Vagina (tissue), 2 donors: ENCODE results near the gene KCNK1. TPM values are rescaled to one million over a fixed set of nuclear protein-coding genes. Genes with fewer than 3 reads are reported as not detected.

Experiments
- DNase-seq, 2 donors: peaks; one replicate each; pipeline ENCODE4 v3.0.0-alpha.2; 2017; ENCODE audit errors: extremely low spot score in 2 of 2
- H3K27ac ChIP-seq: fragments of 200-600 bp; sonication (generic); one replicate; pipeline ENCODE4 v1.5.1; 2019
- H3K27me3 ChIP-seq: fragments of 200-600 bp; sonication (generic); one replicate; pipeline ENCODE4 v1.5.1; 2019
- H3K36me3 ChIP-seq, 2 donors: fragments of 200-600 bp; sonication (generic); one replicate each; pipeline ENCODE4 v1.5.1; 2017 to 2019
- H3K4me1 ChIP-seq: fragments of 200-600 bp; sonication (generic); one replicate; pipeline ENCODE4 v1.5.1; 2019
- H3K4me3 ChIP-seq, 2 donors: fragments of 200-600 bp; sonication (generic); 1 replicate in 1 of 2; 2 replicates in 1 of 2; pipeline ENCODE4 v1.5.1; 2016 to 2019
- H3K9me3 ChIP-seq: fragments of 200-600 bp; sonication (generic); one replicate; pipeline ENCODE4 v1.5.1; 2019
- POLR2A ChIP-seq, 2 donors: fragments of 450-650 bp; IDR thresholded peaks; one replicate each; pipeline ENCODE4 v1.6.1; 2017; ENCODE audit warnings: antibody characterized with exemption in 2 of 2, mild to moderate bottlenecking in 2 of 2, moderate library complexity in 2 of 2
- POLR2AphosphoS5 ChIP-seq, 2 donors: sonication (generic); formaldehyde crosslinking; IDR thresholded peaks; one replicate each; pipeline ENCODE4 v1.9.0; 2017; ENCODE audit warnings: antibody characterized with exemption in 2 of 2, mild to moderate bottlenecking in 2 of 2, low read depth in 1 of 2; ENCODE audit not compliant: insufficient read depth in 1 of 2
- intact Hi-C: fragments of 100-400 bp; cut with DNase I; formaldehyde crosslinking; loops from one replicate; pipeline ENCODE4 v1.15.1; 2023
- total RNA-seq: library from RNA; depleted of rRNA; stranded (reverse); fragments of >200 nt; gene quantifications from one replicate; pipeline ENCODE4 v1.2.3, GENCODE V29; 2016
- TF ChIP-seq, protein P1 (sequence below), 3 experiments: fragments of 450-650 bp in 2 of 3; fragments of 200-600 bp in 1 of 3; sonication (generic) in 1 of 3; IDR thresholded peaks; one replicate each; pipeline ENCODE4 v1.5.1; 2017 to 2019; ENCODE audit warnings: antibody characterized with exemption in 3 of 3, mild to moderate bottlenecking in 2 of 3, moderate library complexity in 2 of 3

The KCNK1 gene
- total RNA-seq, 1 donor from 2014 or later, result 11.3 TPM

DNA sequence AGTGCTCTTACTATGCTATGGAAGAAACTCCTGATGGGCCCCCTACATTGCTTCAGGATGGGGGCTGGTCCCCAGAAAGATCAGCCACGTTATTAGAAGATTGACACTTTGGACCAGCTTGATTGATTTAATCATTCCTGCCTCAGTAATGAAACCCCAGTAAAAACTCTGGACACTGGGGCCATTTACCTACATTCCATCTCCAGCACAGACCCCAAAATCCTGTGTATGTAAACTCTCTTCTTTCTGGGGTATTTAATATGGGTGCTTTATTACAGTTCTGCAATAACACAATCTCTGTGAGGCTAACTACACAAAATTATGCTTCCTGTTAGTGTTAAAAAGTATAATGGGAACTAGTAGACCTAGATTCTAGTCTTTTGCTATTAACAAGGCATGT is 96.6 kb downstream of the KCNK1 start:
- H3K4me3 ChIP-seq, result no peak overlapping the region
- DNase-seq, result no peak
- H3K27ac ChIP-seq, result no peak overlapping the region
- no peaks in the 10 kb centered on the region for H3K27me3 ChIP-seq
- H3K36me3 ChIP-seq, result no peaks in the 10 kb centered on the region
- intact Hi-C loops, result no loop called here
- peaks cover 32% of the 10 kb centered on the region for H3K4me1 ChIP-seq
- no peak for TF ChIP-seq POLR2A (IDR thresholded peaks at IDR 0.05)
- TF ChIP-seq POLR2AphosphoS5 (IDR thresholded peaks at IDR 0.05; ENCODE audit: insufficient read depth in 1 of 2, low read depth in 1 of 2), result no peak
- TF ChIP-seq, protein P1, sequence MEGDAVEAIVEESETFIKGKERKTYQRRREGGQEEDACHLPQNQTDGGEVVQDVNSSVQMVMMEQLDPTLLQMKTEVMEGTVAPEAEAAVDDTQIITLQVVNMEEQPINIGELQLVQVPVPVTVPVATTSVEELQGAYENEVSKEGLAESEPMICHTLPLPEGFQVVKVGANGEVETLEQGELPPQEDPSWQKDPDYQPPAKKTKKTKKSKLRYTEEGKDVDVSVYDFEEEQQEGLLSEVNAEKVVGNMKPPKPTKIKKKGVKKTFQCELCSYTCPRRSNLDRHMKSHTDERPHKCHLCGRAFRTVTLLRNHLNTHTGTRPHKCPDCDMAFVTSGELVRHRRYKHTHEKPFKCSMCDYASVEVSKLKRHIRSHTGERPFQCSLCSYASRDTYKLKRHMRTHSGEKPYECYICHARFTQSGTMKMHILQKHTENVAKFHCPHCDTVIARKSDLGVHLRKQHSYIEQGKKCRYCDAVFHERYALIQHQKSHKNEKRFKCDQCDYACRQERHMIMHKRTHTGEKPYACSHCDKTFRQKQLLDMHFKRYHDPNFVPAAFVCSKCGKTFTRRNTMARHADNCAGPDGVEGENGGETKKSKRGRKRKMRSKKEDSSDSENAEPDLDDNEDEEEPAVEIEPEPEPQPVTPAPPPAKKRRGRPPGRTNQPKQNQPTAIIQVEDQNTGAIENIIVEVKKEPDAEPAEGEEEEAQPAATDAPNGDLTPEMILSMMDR (IDR thresholded peaks at IDR 0.05), result no peak
- H3K9me3 ChIP-seq, result no peaks in the 10 kb centered on the region

DNA sequence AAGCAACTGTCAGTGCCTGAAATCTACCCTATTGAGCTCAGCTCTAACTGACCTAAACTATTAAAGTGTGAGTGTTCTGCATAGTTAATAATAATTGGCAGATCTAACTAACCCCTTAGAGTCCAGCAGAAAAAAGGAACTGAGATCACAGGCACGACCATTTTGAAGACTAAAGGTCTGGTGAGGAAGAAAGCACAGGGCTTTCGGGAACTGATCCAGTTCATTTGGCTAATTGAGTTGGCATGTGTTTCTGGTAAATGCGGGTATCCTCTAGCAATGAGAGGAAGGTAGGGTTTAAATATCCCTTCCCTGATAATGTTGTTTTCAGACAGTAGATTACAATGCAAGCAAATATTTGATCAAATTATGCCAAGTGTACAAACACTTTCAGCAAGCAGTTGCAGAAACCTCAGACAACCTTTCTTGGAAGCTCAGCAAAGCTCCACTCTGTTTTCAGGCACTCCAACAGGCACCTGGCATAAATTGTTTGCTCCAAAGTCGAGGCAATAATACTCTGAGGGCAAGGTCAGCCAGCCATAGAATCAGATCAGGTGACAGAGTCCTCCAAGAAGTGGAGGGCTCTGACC is 100.8 kb downstream of the KCNK1 start:
- Histone ChIP-seq H3K4me1 (no peaks in the 10 kb centered on the region), H3K36me3 (no peaks in the 10 kb centered on the region), H3K4me3 (no peak overlapping the region), H3K9me3 (no peaks in the 10 kb centered on the region), H3K27me3 (no peaks in the 10 kb centered on the region), H3K27ac (no peak overlapping the region)
- intact Hi-C loops, result no loop called here
- TF ChIP-seq POLR2A (IDR thresholded peaks at IDR 0.05), result no peak
- TF ChIP-seq, protein P1 (IDR thresholded peaks at IDR 0.05), result no peak
- no peak for TF ChIP-seq POLR2AphosphoS5 (IDR thresholded peaks at IDR 0.05; ENCODE audit: insufficient read depth in 1 of 2, low read depth in 1 of 2)
- DNase-seq, result no peak

DNA sequence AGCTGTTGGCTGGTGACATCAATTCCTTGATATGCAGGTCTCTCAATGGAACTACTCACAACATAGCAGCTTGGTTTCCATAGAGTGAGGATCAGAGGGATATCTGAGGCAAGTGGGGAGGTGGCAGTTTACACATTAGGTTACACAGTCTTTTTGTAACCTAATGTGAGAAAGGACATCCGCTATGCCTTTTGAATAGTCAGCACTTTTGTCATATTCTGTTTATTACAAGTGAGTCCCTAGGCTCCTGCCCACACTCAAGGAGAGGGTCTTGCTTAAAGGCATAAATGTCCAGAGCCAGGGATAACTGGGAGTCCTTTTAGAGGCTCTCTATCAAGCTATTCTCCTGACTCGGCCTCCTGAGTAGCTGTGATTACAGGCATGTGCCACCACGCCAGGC is 104.2 kb downstream of the KCNK1 start:
- no peak for DNase-seq
- no peaks in the 10 kb centered on the region for H3K9me3 ChIP-seq
- H3K4me3 ChIP-seq, result no peak overlapping the region
- H3K36me3 ChIP-seq, result no peaks in the 10 kb centered on the region
- H3K27me3 ChIP-seq, result no peaks in the 10 kb centered on the region
- intact Hi-C loops, result loop anchor here (2.0 kb wide), 1 partner anchor 31 kb away; no protein-coding TSS in a partner anchor
- no peaks in the 10 kb centered on the region for H3K4me1 ChIP-seq
- no peak overlapping the region for H3K27ac ChIP-seq
- TF ChIP-seq POLR2A (IDR thresholded peaks at IDR 0.05) (no peak), POLR2AphosphoS5 (IDR thresholded peaks at IDR 0.05; ENCODE audit: insufficient read depth in 1 of 2, low read depth in 1 of 2) (no peak)
- TF ChIP-seq, protein P1 (IDR thresholded peaks at IDR 0.05), result no peak

DNA sequence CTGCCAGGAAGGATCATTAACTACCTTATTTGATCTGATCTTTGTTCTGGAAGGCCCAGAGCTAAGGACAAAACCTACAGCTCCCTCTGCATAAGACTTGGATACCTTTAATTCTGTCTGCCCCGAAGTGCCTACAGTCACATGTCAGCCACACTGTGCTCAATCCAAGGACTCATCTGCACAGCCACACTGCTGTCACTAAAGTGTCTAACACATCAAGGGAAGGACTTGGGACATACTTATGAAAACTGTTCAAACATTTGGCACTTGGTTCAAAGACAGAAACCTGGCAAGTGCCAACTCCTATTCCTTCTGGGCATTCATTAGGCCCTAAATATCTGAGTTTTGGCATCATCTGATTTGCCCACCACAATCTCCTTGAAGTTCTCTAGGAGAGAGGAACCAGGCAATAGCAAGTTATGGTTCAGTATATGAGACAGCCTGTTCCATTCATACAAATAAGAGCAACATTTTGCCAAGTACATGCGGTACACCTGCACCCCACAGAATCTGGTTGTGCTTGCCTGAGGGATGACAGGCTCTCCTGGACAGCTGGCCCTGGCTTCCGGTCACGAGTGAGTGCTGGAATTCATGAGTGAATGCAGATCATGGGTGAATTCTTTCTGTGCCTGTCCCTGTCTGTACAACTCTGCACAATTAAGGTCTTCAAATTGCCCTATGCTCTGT is 105.9 kb downstream of the KCNK1 start:
- Histone ChIP-seq H3K27me3 (no peaks in the 10 kb centered on the region), H3K9me3 (no peaks in the 10 kb centered on the region), H3K4me3 (no peak overlapping the region), H3K36me3 (no peaks in the 10 kb centered on the region), H3K27ac (no peak overlapping the region), H3K4me1 (no peaks in the 10 kb centered on the region)
- intact Hi-C loops, result loop anchor here (2.0 kb wide), 1 partner anchor 29 kb away; no protein-coding TSS in a partner anchor
- TF ChIP-seq POLR2A (IDR thresholded peaks at IDR 0.05) (no peak), POLR2AphosphoS5 (IDR thresholded peaks at IDR 0.05; ENCODE audit: insufficient read depth in 1 of 2, low read depth in 1 of 2) (no peak)
- TF ChIP-seq, protein P1 (IDR thresholded peaks at IDR 0.05), result no peak
- DNase-seq, result no peak

DNA sequence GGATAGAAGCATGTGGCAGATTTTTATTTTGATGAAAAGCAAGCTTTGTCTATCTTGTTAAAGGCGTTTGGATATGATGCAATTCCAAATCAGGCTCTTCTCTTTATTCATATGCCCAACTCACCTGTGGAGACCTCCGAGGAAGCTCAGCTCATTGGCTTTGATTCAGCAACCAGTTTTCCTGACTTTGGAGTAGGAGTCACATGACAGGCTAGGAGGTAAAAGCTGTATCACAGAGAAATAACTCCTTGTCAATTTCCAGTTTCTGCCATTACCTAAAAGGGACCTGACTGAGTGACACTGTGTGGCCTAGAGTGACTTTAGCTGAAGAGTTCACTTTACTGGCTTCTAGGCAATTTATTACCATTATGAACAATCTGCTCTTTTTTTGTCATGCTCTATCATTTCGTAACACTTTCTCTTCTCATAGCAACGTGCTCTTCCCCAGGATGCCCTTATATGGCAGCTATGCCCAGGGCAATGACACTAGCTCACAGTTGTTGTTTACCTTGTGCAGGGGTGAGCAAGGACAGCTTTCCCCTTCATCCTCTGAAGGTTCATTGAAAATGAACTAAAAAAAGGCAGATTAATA is 107.2 kb downstream of the KCNK1 start:
- intact Hi-C loops, result no loop called here
- H3K4me1 ChIP-seq, result no peaks in the 10 kb centered on the region
- H3K27ac ChIP-seq, result no peak overlapping the region
- DNase-seq, result no peak
- no peaks in the 10 kb centered on the region for H3K9me3 ChIP-seq
- no peak overlapping the region for H3K4me3 ChIP-seq
- TF ChIP-seq POLR2A (IDR thresholded peaks at IDR 0.05) (no peak), POLR2AphosphoS5 (IDR thresholded peaks at IDR 0.05; ENCODE audit: insufficient read depth in 1 of 2, low read depth in 1 of 2) (no peak)
- TF ChIP-seq, protein P1 (IDR thresholded peaks at IDR 0.05), result no peak
- H3K27me3 ChIP-seq, result no peaks in the 10 kb centered on the region
- no peaks in the 10 kb centered on the region for H3K36me3 ChIP-seq
